Loucy (cell line): ENCODE measurements around the gene RAC2.

Experiments used
- H2AFZ ChIP-seq: fragments of 200-600 bp; sonication (generic); 2 replicates; pipeline ENCODE4 v1.6.0; 2016; ENCODE audit warnings: antibody characterized with exemption, mild to moderate bottlenecking, low read length, moderate library complexity
- H3F3A ChIP-seq: fragments of 200-600 bp; 2 replicates; pipeline ENCODE4 v1.6.0; 2016; ENCODE audit warnings: antibody characterized with exemption, low read depth, mild to moderate bottlenecking
- H3K27me3 ChIP-seq: fragments of 200-600 bp; sonication (generic); 2 replicates; pipeline ENCODE4 v1.6.1; 2014; ENCODE audit warnings: low read length, mild to moderate bottlenecking; ENCODE audit not compliant: insufficient read depth, poor library complexity, severe bottlenecking
- H3K36me3 ChIP-seq: fragments of 200-600 bp; sonication (generic); 2 replicates; pipeline ENCODE4 v1.6.1; 2016; ENCODE audit warnings: low read length; ENCODE audit not compliant: insufficient read depth
- H3K4me1 ChIP-seq: fragments of 200-600 bp; sonication (generic); 2 replicates; pipeline ENCODE4 v1.5.1; 2014; ENCODE audit warnings: low read length, mild to moderate bottlenecking; ENCODE audit not compliant: insufficient read depth, poor library complexity, severe bottlenecking
- H3K4me2 ChIP-seq: fragments of 200-600 bp; sonication (generic); 2 replicates; pipeline ENCODE4 v1.6.0; 2014; ENCODE audit warnings: antibody characterized with exemption, low read length, low read depth, mild to moderate bottlenecking; ENCODE audit not compliant: poor library complexity, severe bottlenecking
- H3K4me3 ChIP-seq: fragments of 200-600 bp; sonication (generic); 2 replicates; pipeline ENCODE4 v1.5.1; 2014; ENCODE audit warnings: low read length, mild to moderate bottlenecking, mixed read lengths; ENCODE audit not compliant: poor library complexity, severe bottlenecking
- H3K79me2 ChIP-seq: fragments of 200-600 bp; sonication (generic); 2 replicates; pipeline ENCODE4 v1.6.1; 2014; ENCODE audit warnings: low read length; ENCODE audit not compliant: insufficient read depth
- H3K9ac ChIP-seq: fragments of 200-600 bp; sonication (generic); 2 replicates; pipeline ENCODE4 v1.6.0; 2014; ENCODE audit warnings: mild to moderate bottlenecking, low read depth, low read length, moderate library complexity; ENCODE audit not compliant: poor library complexity, severe bottlenecking
- H3K9me2 ChIP-seq: fragments of 200-600 bp; sonication (generic); replicated peaks from 2 replicates; pipeline ENCODE4 v1.6.1; 2016; ENCODE audit warnings: low read depth, low read length, mixed read lengths
- H3K9me3 ChIP-seq: fragments of 200-600 bp; sonication (generic); 2 replicates; pipeline ENCODE4 v1.6.1; 2014; ENCODE audit warnings: mild to moderate bottlenecking, antibody characterized with exemption, low read length, low read depth; ENCODE audit not compliant: insufficient read depth
- H4K20me1 ChIP-seq: fragments of 200-600 bp; sonication (generic); 2 replicates; pipeline ENCODE4 v1.6.0; 2014; ENCODE audit warnings: antibody characterized with exemption, low read length, mild to moderate bottlenecking; ENCODE audit not compliant: insufficient read depth, poor library complexity, severe bottlenecking
- EZH2phosphoT487 ChIP-seq: fragments of 200-600 bp; IDR thresholded peaks from 2 replicates; pipeline ENCODE4 v1.6.1; 2018; ENCODE audit warnings: antibody characterized with exemption, mild to moderate bottlenecking, moderate library complexity, borderline replicate concordance
- TF ChIP-seq, protein P1 (sequence below): fragments of 200-600 bp; sonication (generic); conservative IDR thresholded peaks from 2 replicates; pipeline ENCODE4 v1.5.1; 2014; ENCODE audit warnings: mild to moderate bottlenecking, antibody characterized with exemption, low read length

The RAC2 gene

DNA sequence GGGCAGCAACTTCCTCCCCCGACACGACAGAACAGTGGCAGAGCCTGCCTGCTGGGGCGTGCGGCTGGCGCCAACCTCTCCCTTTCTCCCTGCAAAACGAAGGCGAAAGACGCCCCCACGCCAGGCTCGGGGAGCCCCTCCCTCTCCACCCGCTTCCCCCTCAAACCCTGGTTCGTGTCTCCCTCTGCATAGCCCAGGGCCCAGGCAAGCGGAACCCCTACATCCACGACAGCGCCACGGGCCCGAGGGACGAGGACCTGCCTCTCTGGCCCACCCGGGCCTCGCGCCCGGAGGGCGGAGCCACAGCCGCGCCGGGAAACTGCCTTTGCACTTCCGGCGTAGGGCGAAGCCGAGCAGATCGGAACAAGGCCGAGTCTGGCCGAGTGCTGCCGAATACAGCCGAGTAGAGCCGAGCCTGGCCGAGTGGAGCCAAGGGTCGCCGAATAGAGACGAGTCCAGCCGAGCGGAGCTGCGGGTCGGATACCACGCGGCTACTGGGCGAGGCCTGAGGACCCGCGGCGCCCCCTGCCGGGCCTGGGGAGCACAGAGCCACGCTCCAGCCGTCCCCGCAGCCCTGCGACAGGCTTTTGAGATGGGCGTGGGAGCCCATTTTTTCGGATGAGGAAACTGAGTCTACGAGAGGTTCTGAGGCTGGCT lies 44.8 kb downstream of the RAC2 start:
- peak overlapping the region; percentile 94 for H2AFZ ChIP-seq

DNA sequence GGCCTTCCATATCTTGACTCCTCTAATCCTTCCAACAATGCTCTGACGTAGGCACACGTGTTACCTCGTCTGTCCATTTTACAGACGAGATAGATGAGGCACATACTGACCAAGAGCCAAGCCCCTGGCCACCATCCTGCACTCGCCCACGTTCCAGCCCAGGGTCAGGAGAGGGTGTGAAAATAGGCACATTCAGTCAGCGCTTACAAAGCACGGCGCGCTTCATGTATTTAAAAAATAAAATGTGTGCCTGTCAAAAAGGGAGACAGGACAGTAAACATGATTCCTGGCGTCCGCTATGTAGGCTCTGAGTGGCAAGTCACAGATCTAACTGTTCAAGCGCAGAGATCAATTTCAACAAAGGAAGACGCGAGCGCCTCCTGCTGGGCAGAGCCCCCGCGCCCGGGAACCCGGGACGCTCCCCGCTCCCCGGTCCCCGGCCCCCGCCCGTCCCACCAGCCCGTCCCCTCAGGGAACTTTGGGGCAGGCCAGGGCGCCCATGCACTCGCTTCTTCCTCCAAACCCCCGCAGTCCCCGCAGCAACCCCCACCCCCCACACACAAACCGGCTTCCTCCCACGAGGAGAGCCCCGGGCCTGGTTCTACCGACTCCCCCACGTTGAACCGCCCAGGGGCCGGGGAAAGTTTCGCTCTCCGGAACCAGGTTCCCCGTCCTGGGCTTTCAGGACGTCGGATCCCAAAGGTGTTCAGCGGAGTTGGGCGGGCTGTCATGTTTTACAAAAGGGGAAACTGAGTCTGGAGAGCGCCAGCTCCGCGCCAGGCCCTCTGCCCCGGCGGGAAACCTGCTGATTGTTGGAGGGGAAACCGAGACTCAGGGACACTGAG lies 45.6 kb downstream of the RAC2 start:
- Histone ChIP-seq H3K36me3 (no peaks in the 10 kb centered on the region), H3K27me3 (no peaks in the 10 kb centered on the region), H3K4me2 (peak overlapping the region; percentile 70), H3K9ac (peak overlapping the region; percentile 97), H4K20me1 (no peaks in the 10 kb centered on the region), H3K79me2 (peaks cover 8% of the 10 kb centered on the region; the same call in 1 of the 2 replicates), H3K9me3 (no peaks in the 10 kb centered on the region), H3F3A (no peaks in the 10 kb centered on the region), H2AFZ (peak overlapping the region; percentile 61), H3K4me3 (peak overlapping the region; percentile 97), H3K4me1 (peaks cover 19% of the 10 kb centered on the region), H3K9me2 (no peaks in the 10 kb centered on the region)
- TF ChIP-seq, protein P1, sequence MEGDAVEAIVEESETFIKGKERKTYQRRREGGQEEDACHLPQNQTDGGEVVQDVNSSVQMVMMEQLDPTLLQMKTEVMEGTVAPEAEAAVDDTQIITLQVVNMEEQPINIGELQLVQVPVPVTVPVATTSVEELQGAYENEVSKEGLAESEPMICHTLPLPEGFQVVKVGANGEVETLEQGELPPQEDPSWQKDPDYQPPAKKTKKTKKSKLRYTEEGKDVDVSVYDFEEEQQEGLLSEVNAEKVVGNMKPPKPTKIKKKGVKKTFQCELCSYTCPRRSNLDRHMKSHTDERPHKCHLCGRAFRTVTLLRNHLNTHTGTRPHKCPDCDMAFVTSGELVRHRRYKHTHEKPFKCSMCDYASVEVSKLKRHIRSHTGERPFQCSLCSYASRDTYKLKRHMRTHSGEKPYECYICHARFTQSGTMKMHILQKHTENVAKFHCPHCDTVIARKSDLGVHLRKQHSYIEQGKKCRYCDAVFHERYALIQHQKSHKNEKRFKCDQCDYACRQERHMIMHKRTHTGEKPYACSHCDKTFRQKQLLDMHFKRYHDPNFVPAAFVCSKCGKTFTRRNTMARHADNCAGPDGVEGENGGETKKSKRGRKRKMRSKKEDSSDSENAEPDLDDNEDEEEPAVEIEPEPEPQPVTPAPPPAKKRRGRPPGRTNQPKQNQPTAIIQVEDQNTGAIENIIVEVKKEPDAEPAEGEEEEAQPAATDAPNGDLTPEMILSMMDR: peak; percentile 76
- TF ChIP-seq EZH2phosphoT487: no peak

More for the DNA sequence above, 44.8 kb downstream of the RAC2 start:
- Histone ChIP-seq H3K4me2 (peak overlapping the region; percentile 70), H3K79me2 (peaks cover 8% of the 10 kb centered on the region; the same call in 1 of the 2 replicates), H3K4me3 (peak overlapping the region; percentile 97), H3K9me3 (no peaks in the 10 kb centered on the region), H3K27me3 (no peaks in the 10 kb centered on the region), H3K9ac (peak overlapping the region; percentile 97), H3F3A (no peaks in the 10 kb centered on the region), H3K9me2 (no peaks in the 10 kb centered on the region), H4K20me1 (no peaks in the 10 kb centered on the region), H3K36me3 (no peaks in the 10 kb centered on the region), H3K4me1 (peaks cover 16% of the 10 kb centered on the region)
- TF ChIP-seq, protein P1: peak; percentile 72
- TF ChIP-seq EZH2phosphoT487: no peak

DNA sequence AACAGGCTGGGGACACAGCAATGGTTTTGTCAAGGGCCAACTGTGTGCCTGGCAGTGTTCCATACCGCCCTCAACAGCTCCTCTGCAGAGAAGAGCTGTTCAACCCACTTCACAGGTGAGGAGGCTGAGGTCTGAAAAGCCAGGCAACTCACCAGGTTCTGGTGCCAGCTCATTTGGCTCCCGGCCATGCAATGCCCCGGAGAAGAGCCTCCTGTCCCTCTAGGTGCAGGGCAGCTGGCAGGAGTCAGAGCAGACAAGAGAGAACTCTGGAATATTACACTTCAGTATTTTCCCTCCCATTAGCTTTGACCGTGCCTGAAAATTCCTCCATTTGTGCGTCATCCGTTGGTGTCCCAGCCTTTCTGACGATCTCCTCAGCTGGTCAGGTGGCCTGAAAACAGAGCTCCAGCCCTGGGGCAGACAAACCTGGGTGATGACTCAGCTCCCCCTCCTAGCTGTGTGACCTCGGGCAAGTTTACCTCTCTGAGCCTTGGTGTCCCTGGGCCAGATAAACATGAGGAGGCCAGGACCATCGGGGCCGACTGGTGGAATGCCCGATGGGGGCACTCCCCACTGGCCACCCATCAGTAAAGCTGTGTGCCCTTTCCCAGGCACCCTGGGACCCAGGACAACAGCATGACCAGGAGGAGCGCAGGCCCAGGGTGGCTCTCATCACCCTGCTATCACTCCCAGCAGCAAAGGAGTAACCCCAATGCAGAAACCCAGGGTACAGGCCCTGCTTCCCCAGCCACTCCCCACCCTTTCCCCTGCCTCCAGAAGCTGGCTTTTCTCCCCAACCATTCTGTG lies 46.4 kb downstream of the RAC2 start:
- no peaks in the 10 kb centered on the region for H3K36me3 ChIP-seq
- peak overlapping the region; percentile 97 for H3K4me3 ChIP-seq
- H3K4me1 ChIP-seq: peaks cover 19% of the 10 kb centered on the region
- H2AFZ ChIP-seq: no peak overlapping the region
- H4K20me1 ChIP-seq: no peaks in the 10 kb centered on the region
- H3K9me3 ChIP-seq: peaks cover 3% of the 10 kb centered on the region; the same call in 1 of the 2 replicates
- peak overlapping the region; percentile 97 for H3K9ac ChIP-seq
- no peak for TF ChIP-seq EZH2phosphoT487
- TF ChIP-seq, protein P1: no peak
- H3K9me2 ChIP-seq: no peaks in the 10 kb centered on the region
- H3F3A ChIP-seq: no peaks in the 10 kb centered on the region
- H3K79me2 ChIP-seq: peaks cover 8% of the 10 kb centered on the region; the same call in 1 of the 2 replicates
- H3K27me3 ChIP-seq: no peaks in the 10 kb centered on the region
- H3K4me2 ChIP-seq: peak overlapping the region; percentile 70
